Measurements from ENCODE around the gene NR4A1. TPM values are rescaled to one million over a fixed set of nuclear protein-coding genes. Genes with fewer than 3 reads are reported as not detected.

NR4A1 gene
- 7.6 TPM for polyA plus RNA-seq (2013, experiment 1 of 2; ENCODE audit: insufficient read length)
- 6.1 TPM for polyA plus RNA-seq (2013, experiment 2 of 2; ENCODE audit: insufficient read length)

DNA sequence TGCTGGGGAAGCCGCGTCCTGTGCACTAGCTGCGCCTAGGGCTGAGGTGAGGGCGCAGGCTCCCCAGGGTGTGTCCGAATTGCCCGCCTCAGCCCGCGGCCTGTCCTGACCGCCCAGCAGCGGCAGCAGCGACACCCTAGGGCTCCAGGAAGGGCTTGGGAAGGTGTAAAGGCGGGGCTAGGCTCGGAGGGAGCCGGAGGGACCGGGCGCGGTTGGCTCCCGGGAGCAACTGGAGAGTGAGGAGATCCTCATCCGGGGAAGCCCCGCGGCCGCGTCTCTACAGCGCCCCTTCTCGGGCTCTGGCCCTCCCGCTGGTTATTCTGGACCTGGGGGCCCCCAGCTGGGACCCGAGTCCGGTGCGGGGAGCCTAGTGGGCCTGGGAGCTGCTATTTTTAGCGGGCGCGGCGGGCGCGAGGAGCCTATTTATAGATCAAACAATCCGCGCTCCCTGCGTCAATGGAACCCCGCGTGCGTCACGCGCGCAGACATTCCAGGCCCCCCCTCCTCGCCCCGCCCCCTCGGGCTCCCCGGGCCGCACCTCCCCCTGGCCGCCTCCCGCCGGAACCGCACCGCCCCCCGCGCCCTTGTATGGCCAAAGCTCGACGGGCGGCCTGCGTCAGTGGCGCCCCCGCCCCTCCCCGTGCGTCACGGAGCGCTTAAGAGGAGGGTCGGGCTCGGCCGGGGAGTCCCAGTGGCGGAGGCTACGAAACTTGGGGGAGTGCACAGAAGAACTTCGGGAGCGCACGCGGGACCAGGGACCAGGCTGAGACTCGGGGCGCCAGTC lies at the start of gene NR4A1:
Gene NR4A1 (plus strand): TSS at position 685 of the 784 bp plus-strand sequence. CDS start 2,887 bp downstream, outside the sequence.
- peak; percentile 91 for DNase-seq

DNA sequence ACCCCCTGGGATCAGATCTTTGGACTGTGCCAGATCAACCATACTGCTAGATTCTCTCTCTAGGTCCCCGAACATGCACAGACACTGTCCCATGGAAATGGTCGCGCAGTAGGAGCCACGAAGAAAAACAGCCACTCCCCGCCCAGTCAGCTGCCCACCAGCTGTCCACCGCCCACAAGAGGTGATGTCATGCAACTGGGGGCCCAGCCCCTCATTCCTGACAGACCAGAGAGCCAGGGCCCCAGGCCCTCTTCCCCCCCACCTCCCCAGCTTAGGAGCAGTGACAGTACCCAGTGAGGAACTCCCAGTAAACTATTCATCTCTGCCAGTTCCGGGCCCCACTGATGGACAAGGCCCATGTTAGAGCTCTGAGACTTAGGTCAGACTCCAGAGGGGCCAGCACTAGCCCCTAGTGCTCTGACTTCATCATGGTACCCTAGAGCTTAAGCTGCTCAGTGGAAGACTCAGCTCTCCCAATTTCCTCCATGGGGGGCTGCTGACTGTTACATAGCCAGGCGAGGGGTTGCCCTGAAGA lies 48.2 kb upstream of the NR4A1 start:
- no peak for DNase-seq

DNA sequence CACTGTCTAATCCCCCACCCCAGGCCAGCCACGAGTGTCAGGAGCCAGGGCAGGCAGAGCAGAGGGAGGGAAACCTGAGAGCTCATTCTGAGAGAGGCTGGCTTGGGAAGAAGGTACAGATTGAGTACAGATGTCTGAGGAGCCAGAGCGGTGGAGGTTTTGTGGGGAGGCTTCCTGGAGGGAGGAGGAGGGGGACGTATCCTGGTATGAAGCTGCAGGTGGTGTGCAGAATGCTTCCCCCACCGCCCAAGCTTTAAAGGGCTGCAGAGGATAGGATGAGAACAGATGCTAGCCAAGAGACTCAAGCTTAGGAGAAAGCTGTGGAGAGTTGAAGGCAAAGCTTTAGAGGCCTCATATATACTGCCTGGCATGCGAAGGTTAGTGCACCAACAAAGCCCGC lies 47.7 kb upstream of the NR4A1 start:
- DNase-seq: no peak

GRCh38 chr12:52004042-52004648 lies 47.1 kb upstream of the NR4A1 start:
- DNase-seq: peak; percentile 63

GRCh38 chr12:52005218-52005902 lies 45.9 kb upstream of the NR4A1 start:
- DNase-seq: no peak

GRCh38 chr12:52005903-52006703 lies 45.1 kb upstream of the NR4A1 start:
- DNase-seq: no peak

DNA sequence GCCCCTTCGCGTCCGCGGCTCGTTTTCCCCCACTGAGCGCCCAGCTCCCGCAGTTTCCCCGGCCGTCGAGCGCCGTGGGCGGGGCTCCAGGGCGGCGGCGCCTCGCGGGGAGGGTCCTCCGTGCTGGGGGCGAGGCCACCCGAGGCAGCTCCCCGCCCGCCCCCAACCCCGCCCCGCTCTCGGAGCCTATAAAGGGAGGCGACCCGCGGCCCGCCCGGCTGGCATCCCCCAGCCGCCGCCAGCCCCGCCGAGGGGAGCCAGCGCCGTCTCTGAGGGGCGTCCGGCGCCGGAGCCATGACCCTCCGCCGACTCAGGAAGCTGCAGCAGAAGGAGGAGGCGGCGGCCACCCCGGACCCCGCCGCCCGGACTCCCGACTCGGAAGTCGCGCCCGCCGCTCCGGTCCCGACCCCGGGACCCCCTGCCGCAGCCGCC lies 44.5 kb upstream of the NR4A1 start, which contains the start of gene TAMALIN:
Gene TAMALIN (plus strand): TSS at position 221 of the 432 bp plus-strand sequence. CDS start 74 bp downstream, at position 295.
- peak; percentile 63 for DNase-seq

DNA sequence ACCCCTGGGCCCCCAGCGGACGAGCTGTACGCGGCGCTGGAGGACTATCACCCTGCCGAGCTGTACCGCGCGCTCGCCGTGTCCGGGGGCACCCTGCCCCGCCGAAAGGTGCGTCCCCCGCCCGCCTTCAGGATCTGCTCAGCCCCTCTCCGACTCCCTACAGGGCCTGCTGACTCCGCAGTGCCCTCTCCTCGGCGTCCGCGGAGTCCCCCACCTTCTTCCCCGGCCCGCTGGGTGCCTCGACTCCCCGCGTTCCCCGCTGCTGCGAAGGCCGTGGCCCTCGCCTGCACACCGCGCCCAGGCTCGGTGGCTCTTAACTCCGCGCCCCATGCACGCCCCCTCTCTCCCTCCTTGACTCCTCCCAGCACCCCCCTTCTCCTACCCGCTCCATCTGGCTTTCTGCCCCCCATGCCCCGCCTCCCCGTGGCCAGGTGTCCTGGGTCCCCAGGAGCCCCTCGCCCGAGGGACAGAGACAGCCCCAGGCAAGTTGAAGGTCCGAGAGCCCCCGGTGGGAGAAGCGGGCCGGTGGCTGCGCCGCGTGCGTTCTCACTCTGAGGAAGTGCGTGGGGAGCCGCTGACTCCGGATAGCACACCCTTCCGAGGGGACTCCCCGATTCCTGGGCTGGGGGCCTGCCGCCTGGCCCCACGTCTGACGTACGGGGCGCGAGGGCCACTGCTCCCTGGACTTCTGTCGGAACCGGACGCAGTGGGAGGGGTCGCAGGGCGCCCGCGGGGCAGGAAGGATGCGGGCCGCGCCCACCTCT lies 43.9 kb upstream of the NR4A1 start:
- no peak for DNase-seq

DNA sequence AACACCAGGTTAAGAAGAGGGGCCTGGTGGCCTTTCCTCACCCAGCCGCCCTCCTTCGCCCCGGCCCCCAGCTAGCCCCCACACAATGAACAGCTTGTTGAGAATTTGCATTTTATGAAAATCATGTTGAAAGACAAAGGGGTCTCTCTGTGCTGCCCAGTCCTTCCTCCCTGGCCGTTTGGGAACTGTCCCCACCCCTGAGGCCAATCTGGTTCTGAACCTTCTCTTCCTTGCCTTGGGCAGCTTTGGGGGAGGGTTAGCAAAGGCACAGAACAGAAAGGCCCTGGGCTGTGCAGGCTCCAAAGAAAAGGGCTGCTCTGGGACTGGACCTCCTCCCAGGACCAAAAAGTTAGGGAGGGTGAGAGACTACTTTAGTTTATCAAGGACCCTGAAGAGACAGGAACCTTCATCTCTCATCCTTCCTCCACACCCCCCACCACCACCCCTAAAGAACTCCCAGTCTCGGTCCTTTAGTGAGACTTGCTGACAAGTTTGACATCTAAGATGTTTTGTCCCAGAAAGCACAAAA lies 43.2 kb upstream of the NR4A1 start:
- DNase-seq: no peak

GRCh38 chr12:52009081-52009751 lies 42.0 kb upstream of the NR4A1 start:
- DNase-seq: no peak

DNA sequence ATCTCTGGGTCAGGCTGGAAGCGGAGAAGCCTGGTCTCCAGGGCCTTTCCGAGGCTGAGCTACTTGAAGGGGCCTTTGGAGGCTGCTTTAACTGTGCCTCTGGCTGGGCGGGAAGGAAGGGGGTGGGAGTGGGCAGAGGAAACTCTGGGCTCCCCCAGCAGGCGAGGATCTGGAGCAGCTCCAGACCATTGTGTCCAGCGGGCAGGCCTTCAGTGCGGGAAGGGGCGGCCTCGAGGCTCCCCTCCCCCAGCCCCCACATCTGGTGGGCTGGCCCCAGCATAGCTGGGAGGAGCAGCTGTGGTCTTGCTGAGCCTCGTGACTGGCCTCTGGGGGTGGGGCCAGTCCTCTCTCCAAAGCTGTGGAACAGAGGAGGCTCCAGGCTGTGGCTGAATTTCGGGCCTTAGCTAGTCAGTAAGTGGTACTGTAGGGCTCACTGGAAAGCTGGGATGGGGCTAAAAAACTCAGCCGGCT lies 41.1 kb upstream of the NR4A1 start:
- peak; percentile 81 for DNase-seq

DNA sequence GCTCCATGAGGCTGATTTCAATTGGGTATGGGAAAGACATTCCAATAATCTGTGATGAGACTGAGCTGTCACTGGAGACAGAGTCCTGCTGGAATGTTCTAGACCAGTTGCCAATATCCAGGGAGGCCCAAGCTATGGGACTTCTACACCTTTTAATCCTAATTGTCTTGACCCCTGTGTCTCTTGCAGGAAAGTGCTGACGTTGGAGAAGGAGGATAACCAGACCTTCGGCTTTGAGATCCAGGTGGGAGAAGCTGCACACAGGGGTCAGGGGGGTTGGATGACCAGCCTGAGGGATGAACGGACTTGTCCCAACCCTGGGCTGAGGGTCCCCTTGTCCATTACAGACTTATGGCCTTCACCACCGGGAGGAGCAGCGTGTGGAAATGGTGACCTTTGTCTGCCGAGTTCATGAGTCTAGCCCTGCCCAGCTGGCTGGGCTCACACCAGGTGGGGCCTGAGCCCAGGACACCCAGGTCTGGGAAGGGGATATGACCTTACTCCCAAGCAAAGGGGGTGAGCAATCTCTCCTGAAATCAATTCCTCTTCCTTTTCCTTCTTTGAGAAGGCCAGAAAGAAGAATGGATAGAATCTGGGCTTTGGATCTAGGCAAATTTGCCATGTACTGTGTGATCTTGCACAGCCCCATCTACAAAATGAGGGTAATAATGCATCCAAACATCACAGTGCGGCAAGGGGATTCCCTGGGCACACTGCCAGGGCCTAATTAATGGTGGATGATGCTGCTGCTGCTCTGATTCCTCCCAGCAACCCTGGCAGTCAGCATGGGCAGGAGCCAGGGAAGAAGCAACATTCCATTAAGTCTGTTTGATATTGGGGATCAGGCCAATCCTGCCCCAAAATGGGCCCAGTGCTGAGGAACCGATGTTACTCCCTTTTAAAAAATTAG lies 40.3 kb upstream of the NR4A1 start:
- DNase-seq: no peak

GRCh38 chr12:52011602-52012214 lies 39.5 kb upstream of the NR4A1 start:
- DNase-seq: no peak

DNA sequence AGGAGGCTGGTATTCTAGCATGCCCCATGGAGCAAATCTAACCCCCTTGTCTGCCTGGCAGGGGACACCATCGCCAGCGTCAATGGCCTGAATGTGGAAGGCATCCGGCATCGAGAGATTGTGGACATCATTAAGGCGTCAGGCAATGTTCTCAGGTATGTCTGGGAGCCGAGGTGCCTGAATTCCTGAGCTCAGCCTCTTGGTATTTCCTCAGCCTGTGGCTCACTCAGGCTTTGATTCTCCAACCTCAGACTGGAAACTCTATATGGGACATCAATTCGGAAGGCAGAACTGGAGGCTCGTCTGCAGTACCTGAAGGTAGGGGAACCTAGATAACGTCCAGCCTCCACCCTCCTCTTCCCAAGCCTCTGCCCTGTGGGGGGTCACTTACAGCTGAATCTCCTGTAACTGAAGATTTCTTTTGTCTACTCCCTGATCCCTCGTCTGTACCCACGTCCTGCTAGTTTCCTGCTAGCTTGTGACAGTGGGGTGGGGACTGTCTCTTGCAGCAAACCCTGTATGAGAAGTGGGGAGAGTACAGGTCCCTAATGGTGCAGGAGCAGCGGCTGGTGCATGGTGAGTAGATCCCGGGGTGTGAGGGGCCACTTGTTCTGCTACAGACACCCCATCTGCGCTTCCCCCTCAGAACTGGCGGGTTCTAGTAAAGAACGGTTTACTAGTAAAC lies 37.5 kb upstream of the NR4A1 start:
- DNase-seq: no peak

DNA sequence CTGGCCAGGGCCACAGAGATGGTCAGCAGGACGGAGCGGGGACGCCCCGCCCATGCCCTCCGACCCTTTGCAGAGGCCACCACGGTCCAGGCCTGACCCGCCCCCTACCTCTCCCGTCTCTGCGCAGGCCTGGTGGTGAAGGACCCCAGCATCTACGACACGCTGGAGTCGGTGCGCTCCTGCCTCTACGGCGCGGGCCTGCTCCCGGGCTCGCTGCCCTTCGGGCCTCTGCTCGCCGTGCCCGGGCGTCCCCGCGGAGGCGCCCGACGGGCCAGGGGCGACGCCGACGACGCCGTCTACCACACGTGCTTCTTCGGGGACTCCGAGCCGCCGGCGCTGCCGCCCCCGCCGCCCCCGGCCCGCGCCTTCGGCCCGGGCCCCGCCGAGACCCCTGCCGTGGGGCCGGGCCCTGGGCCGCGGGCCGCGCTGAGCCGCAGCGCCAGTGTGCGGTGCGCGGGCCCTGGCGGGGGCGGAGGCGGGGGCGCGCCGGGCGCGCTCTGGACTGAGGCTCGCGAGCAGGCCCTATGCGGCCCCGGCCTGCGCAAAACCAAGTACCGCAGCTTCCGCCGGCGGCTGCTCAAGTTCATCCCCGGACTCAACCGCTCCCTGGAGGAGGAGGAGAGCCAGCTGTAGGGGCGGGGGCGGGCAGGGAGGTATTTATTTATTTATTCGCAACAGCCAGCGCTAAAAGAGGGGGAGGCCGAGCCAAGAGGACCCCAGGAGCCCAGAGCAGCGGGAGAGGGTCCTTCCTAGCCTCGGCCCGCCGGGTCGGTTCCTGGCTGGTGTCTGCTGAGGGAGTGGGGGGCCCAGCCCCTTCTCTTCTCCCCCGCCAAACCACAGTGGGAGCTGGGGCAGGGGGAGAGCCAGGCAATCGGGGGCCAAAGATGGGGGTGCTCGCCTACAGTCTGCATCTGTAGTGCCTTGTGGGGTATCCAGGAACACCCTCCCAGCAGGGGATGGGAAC lies 36.4 kb upstream of the NR4A1 start:
- no peak for DNase-seq

GRCh38 chr12:52015532-52016041 lies 35.7 kb upstream of the NR4A1 start:
- DNase-seq: no peak

Measured in fibroblast of skin of back (primary cell).